ENCODE results near the gene PPP1R13L.

DNA sequence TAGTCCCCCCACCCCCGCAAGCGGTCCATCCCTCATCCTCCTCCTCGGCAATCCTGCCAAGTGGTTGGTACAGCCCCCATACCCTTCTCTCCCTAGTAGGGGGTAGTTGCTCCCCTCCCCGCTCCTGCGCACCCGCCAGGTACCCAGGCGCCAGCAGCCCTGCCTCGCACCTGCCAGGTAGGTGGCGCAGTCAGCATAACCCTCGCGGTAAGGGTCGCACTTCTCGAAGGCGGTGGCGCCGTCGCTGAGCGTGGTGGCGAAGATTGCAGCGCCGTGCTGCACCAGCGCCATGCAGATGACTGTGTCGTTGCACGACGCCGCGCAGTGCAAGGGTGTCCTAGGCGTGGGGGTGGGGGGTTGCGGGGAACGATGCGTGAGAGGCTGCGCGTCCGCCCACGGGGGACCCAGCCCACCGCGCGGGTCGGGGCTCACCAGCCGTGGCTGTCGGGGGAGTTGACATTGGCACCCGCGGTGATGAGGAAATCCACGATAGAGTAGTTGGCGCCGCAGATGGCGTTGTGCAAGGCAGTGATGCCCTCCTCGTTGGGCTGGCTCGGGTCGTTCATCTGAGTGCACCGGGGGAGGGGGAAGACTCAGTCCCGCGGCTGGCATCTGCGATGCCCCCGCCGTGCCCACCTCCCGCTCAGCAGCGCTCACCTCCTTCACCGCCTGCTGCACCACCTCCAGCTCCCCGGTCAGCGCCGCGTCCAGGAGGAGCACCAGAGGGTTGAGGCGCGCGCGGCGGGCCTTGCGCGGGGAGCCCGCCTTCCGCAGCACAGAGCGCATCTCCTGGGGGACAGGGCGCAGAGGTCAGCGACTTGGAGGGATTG is 19.3 kb downstream of the PPP1R13L start:
- peak; percentile 75; the same call in 1 of the 2 replicates for TF ChIP-seq NR3C1 (CRISPR knock-in tag; conservative IDR thresholded peaks at IDR 0.05; ENCODE audit: low read depth)
- TF ChIP-seq, protein P1, sequence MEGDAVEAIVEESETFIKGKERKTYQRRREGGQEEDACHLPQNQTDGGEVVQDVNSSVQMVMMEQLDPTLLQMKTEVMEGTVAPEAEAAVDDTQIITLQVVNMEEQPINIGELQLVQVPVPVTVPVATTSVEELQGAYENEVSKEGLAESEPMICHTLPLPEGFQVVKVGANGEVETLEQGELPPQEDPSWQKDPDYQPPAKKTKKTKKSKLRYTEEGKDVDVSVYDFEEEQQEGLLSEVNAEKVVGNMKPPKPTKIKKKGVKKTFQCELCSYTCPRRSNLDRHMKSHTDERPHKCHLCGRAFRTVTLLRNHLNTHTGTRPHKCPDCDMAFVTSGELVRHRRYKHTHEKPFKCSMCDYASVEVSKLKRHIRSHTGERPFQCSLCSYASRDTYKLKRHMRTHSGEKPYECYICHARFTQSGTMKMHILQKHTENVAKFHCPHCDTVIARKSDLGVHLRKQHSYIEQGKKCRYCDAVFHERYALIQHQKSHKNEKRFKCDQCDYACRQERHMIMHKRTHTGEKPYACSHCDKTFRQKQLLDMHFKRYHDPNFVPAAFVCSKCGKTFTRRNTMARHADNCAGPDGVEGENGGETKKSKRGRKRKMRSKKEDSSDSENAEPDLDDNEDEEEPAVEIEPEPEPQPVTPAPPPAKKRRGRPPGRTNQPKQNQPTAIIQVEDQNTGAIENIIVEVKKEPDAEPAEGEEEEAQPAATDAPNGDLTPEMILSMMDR (IDR thresholded peaks at IDR 0.05): no peak
- TF ChIP-seq, protein P2, sequence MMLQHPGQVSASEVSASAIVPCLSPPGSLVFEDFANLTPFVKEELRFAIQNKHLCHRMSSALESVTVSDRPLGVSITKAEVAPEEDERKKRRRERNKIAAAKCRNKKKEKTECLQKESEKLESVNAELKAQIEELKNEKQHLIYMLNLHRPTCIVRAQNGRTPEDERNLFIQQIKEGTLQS (CRISPR knock-in tag; conservative IDR thresholded peaks at IDR 0.05): peak; percentile 94
- peak; percentile 94 for TF ChIP-seq TEAD4 (CRISPR knock-in tag; IDR thresholded peaks at IDR 0.05)
- peak; percentile 95; the same call in 1 of the 2 replicates for TF ChIP-seq NFE2L1 (CRISPR knock-in tag; IDR thresholded peaks at IDR 0.05)
- peak; percentile 97 for TF ChIP-seq TCF7 (CRISPR knock-in tag; IDR thresholded peaks at IDR 0.05; ENCODE audit: low read depth)
- peak; percentile 94 for TF ChIP-seq ETV6 (CRISPR knock-in tag; IDR thresholded peaks at IDR 0.05)
- TF ChIP-seq, protein P3, sequence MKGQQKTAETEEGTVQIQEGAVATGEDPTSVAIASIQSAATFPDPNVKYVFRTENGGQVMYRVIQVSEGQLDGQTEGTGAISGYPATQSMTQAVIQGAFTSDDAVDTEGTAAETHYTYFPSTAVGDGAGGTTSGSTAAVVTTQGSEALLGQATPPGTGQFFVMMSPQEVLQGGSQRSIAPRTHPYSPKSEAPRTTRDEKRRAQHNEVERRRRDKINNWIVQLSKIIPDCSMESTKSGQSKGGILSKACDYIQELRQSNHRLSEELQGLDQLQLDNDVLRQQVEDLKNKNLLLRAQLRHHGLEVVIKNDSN (CRISPR knock-in tag; IDR thresholded peaks at IDR 0.05): peak; percentile 86
- peak; percentile 96 for TF ChIP-seq JUN (CRISPR knock-in tag; IDR thresholded peaks at IDR 0.05)
- TF ChIP-seq, protein P4, sequence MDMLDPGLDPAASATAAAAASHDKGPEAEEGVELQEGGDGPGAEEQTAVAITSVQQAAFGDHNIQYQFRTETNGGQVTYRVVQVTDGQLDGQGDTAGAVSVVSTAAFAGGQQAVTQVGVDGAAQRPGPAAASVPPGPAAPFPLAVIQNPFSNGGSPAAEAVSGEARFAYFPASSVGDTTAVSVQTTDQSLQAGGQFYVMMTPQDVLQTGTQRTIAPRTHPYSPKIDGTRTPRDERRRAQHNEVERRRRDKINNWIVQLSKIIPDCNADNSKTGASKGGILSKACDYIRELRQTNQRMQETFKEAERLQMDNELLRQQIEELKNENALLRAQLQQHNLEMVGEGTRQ (CRISPR knock-in tag; IDR thresholded peaks at IDR 0.05): 0 out of 2 replicates have a peak, but pooled peaks have one; percentile 20

All from WTC11 (cell line).